ENCODE data around the gene FAM221B. TPM values are rescaled to one million over a fixed set of nuclear protein-coding genes. Genes with fewer than 3 reads are reported as not detected.

FAM221B gene
- polyA plus RNA-seq, 1 donor from 2014 or later: 0.09 TPM

DNA sequence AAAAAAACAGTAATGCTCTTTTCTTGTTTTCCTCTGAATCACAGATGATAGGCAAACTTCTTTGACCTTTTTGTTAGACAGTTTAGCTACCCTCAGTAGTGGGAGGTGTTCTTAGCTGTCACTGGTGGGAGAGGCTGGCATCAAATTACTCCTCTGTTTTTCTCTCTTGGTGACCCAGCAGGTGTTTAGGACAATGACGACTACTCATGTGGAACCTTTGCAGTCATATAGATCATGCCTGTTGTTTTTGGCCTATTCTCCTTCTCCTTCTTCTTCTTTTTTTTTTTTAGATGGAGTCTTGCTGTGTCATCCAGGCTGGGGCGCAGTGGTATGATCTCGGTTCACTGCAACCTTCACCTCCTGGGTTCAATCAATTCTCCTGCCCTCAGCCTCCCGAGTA lies 52.5 kb downstream of the FAM221B start:
- TF ChIP-seq TAF1 (IDR thresholded peaks at IDR 0.05; ENCODE audit: low read depth) (no peak), SMC3 (conservative IDR thresholded peaks at IDR 0.05; ENCODE audit: poor library complexity) (no peak), EP300 (conservative IDR thresholded peaks at IDR 0.05; ENCODE audit: poor library complexity, severe bottlenecking) (no peak), RAD21 (conservative IDR thresholded peaks at IDR 0.05) (no peak)
- no peak overlapping the region for H3K4me2 ChIP-seq (ENCODE audit: low read length)

DNA sequence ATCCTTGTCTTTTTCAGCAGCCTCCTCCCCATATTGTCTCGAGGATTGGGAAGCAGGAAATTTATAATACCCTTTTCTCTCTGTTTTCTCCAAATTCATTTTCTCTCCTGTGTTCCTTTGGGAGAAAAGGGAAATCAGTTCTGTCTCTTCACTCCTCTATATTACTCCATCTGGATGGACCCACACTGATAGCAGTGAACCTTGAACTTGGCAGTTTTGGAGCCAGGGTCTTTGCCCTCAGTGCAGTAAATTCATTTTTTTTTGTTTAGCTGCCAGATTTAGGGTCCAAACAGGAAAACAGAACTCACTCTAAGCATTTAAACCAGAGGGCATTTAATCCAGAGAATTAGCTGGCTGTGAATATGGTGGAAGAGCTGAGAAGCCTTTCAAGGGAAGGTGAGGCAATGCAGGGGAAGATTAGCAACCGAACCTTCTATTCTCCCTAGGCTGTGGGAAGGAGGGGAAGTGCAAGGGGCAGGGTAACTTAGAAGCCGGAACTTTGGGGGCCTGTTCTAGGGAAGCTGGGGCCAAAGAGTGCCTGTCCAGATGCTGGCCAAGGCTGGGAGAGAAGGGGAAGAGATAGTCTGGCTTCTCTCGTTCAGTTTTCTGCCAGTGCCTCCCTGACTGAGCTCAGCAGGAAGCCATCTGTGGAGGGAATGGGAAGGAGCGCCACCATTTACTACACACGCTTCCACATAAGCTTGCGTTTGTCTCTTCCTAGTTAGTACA lies 53.5 kb downstream of the FAM221B start:
- no peak overlapping the region for H3K4me2 ChIP-seq (ENCODE audit: low read length)
- H3K79me2 ChIP-seq (replicated peaks; ENCODE audit: insufficient read depth, low read length): no peaks in the 10 kb centered on the region

More for the DNA sequence above, 52.5 kb downstream of the FAM221B start:
- Histone ChIP-seq H3K9ac (ENCODE audit: low read length) (no peak overlapping the region), H3K27me3 (ENCODE audit: insufficient read depth, low read depth, low read length) (no peaks in the 10 kb centered on the region), H4K20me1 (ENCODE audit: insufficient read depth) (no peaks in the 10 kb centered on the region), H2AFZ (ENCODE audit: low read depth, low read length) (no peak overlapping the region), H3K36me3 (ENCODE audit: insufficient read depth, low read length) (no peaks in the 10 kb centered on the region), H3K4me3 (ENCODE audit: low read length) (no peak overlapping the region), H3K79me2 (replicated peaks; ENCODE audit: insufficient read depth, low read length) (no peaks in the 10 kb centered on the region), H3K9me2 (ENCODE audit: insufficient read depth, low read length) (no peaks in the 10 kb centered on the region), H3K9me3 (ENCODE audit: low read length) (no peaks in the 10 kb centered on the region), H3K27ac (ENCODE audit: low read length) (no peak overlapping the region), H3F3A (ENCODE audit: insufficient read depth, low read length, poor library complexity, severe bottlenecking) (no peaks in the 10 kb centered on the region)

More for the DNA sequence above, 53.5 kb downstream of the FAM221B start:
- H3K4me3 ChIP-seq (ENCODE audit: low read length): no peak overlapping the region
- H3K27ac ChIP-seq (ENCODE audit: low read length): no peak overlapping the region
- H3K9me2 ChIP-seq (ENCODE audit: insufficient read depth, low read length): no peaks in the 10 kb centered on the region
- H3K9ac ChIP-seq (ENCODE audit: low read length): no peak overlapping the region
- no peaks in the 10 kb centered on the region for H4K20me1 ChIP-seq (ENCODE audit: insufficient read depth)
- TF ChIP-seq SMC3 (conservative IDR thresholded peaks at IDR 0.05; ENCODE audit: poor library complexity) (no peak), EZH2 (IDR thresholded peaks at IDR 0.05; ENCODE audit: borderline replicate concordance, insufficient read depth, low read length, poor library complexity, severe bottlenecking) (no peak), POLR2AphosphoS5 (IDR thresholded peaks at IDR 0.05) (no peak), EP300 (conservative IDR thresholded peaks at IDR 0.05; ENCODE audit: poor library complexity, severe bottlenecking) (no peak), TAF1 (IDR thresholded peaks at IDR 0.05; ENCODE audit: low read depth) (no peak), RAD21 (conservative IDR thresholded peaks at IDR 0.05) (no peak), MXI1 (conservative IDR thresholded peaks at IDR 0.05; ENCODE audit: poor library complexity, severe bottlenecking) (no peak)
- TF ChIP-seq, protein P1, sequence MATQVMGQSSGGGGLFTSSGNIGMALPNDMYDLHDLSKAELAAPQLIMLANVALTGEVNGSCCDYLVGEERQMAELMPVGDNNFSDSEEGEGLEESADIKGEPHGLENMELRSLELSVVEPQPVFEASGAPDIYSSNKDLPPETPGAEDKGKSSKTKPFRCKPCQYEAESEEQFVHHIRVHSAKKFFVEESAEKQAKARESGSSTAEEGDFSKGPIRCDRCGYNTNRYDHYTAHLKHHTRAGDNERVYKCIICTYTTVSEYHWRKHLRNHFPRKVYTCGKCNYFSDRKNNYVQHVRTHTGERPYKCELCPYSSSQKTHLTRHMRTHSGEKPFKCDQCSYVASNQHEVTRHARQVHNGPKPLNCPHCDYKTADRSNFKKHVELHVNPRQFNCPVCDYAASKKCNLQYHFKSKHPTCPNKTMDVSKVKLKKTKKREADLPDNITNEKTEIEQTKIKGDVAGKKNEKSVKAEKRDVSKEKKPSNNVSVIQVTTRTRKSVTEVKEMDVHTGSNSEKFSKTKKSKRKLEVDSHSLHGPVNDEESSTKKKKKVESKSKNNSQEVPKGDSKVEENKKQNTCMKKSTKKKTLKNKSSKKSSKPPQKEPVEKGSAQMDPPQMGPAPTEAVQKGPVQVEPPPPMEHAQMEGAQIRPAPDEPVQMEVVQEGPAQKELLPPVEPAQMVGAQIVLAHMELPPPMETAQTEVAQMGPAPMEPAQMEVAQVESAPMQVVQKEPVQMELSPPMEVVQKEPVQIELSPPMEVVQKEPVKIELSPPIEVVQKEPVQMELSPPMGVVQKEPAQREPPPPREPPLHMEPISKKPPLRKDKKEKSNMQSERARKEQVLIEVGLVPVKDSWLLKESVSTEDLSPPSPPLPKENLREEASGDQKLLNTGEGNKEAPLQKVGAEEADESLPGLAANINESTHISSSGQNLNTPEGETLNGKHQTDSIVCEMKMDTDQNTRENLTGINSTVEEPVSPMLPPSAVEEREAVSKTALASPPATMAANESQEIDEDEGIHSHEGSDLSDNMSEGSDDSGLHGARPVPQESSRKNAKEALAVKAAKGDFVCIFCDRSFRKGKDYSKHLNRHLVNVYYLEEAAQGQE (IDR thresholded peaks at IDR 0.05; ENCODE audit: borderline replicate concordance): no peak
- TF ChIP-seq, protein P2, sequence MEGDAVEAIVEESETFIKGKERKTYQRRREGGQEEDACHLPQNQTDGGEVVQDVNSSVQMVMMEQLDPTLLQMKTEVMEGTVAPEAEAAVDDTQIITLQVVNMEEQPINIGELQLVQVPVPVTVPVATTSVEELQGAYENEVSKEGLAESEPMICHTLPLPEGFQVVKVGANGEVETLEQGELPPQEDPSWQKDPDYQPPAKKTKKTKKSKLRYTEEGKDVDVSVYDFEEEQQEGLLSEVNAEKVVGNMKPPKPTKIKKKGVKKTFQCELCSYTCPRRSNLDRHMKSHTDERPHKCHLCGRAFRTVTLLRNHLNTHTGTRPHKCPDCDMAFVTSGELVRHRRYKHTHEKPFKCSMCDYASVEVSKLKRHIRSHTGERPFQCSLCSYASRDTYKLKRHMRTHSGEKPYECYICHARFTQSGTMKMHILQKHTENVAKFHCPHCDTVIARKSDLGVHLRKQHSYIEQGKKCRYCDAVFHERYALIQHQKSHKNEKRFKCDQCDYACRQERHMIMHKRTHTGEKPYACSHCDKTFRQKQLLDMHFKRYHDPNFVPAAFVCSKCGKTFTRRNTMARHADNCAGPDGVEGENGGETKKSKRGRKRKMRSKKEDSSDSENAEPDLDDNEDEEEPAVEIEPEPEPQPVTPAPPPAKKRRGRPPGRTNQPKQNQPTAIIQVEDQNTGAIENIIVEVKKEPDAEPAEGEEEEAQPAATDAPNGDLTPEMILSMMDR (IDR thresholded peaks at IDR 0.05; ENCODE audit: poor library complexity, severe bottlenecking): no peak
- H3K27me3 ChIP-seq (ENCODE audit: insufficient read depth, low read depth, low read length): no peaks in the 10 kb centered on the region
- H3F3A ChIP-seq (ENCODE audit: insufficient read depth, low read length, poor library complexity, severe bottlenecking): no peaks in the 10 kb centered on the region
- no peak overlapping the region for H2AFZ ChIP-seq (ENCODE audit: low read depth, low read length)
- H3K9me3 ChIP-seq (ENCODE audit: low read length): no peaks in the 10 kb centered on the region
- no peaks in the 10 kb centered on the region for H3K36me3 ChIP-seq (ENCODE audit: insufficient read depth, low read length)

Data from neural cell (in vitro differentiated cells).